GM18502 (cell line): Measurements from ENCODE around the gene CD164.

Experiments used
- ATAC-seq: cut with Tn5 transposase; IDR thresholded peaks from one replicate; pipeline ENCODE4 v1.9.1; 2021; ENCODE audit warnings: mild to moderate bottlenecking; ENCODE audit not compliant: unreplicated experiment, poor library complexity

Gene CD164

GRCh38 chr6:109381747-109382575 lies at the start of gene CD164:
Gene CD164 (minus strand): TSS chr6:109382467. CDS start chr6:109382378, 89 bp downstream.
- peak; percentile 55 for ATAC-seq

DNA sequence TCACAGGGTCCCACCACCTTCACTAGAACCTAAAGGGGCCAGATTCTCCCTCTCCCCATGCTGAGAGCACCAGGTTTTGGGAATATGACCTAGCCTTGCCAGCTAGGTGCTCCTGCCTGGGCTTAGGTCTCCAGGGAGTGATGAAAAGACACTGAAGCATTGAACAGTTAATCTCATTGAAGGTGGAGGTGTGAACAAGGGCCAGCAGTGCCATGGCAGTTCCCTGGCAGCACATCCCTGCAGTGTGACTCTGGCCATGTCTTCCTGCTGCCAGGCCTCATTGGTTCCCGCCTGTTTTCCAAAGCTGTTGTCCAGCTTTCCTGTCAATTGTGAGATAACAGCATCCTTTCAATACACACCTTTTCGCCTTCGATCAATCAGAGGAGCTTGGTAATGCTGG lies 47.2 kb upstream of the CD164 start:
- ATAC-seq, result no peak

DNA sequence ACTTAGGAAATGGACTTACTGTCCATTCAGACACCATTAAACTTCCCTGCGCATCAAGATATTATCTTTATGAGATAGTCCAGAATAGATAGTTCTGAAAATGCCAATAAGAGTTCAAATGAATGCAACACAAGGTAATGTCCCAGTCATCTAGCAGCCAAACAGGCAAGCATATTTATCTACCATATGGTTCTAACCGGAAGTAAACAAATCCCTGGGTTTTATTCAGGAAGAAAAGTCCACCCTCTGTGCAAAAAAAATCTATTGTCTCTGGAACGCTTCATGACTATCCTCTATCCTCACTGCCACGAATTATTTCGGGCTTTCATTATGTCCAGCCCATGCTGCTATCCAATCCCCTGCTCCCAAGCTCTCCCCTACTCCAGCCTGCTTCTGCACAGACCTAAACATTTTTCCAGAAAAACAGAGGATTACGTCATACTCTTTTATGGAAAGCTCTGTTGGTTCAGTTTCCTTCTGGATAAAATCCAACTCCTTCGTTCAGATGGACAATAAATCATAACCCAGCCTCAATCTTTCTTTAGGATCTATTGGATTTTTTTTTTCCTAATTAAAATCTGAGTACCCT lies 46.7 kb upstream of the CD164 start:
- no peak for ATAC-seq

DNA sequence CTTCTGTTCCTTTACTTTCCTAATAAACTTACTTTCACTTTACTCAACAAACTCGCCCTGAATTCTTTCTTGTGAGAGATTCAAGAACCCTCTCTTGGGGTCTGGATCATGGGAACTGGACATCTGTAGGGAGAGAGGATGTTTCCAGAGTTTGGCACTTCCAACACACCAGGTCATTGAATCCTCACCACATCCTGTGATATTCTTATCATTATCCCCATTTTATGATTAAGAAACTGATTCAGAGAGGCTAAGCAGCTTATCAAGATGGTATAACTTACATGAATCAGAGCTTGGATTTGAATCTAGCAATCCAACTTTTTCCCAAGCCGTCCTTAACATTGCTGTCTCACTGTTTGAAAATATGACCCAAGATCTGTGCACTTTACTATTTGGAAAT lies 42.7 kb upstream of the CD164 start:
- ATAC-seq, result no peak

DNA sequence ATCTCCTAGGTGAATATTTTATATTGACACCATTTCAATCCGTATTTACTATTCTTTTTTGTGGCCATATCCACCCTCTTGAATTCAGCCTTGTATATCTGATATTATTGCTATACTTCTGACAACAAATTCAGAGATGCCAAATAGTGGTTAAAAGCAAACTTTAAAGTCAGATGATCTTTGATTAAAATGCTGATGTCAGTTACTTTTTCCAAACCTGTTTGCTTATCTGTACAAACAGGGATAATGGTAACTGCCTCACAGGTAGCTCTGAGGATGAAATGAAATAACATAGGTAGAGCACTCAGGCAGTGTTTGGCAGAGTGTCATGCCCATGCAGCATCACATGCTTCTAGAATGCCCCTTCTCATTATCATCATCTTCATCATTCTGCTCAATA lies 38.9 kb upstream of the CD164 start:
- ATAC-seq, result no peak

- no peak for ATAC-seq
Observed at GRCh38 chr6:109420751-109421150, 38.5 kb upstream of the CD164 start.

DNA sequence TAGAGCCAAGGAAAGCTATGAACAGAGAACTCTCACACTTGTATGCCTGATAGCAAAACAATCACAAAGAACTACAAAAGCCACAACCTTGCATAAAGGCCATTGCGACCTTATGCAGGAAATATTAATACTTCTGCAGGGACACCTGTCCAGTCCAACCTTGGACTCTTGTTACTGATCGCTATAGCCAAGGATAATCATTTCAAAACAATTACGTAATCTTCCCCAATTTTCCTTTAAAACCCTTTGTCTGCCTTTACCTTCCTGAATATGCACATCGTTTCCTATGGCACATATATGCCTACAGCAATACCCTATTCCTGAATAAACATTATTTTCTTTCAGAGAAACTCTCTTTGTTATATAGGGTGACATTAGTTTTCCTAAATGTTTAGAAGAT lies 35.4 kb upstream of the CD164 start:
- ATAC-seq, result no peak

- ATAC-seq, result no peak
Observed at GRCh38 chr6:109411034-109411433, 28.8 kb upstream of the CD164 start.

DNA sequence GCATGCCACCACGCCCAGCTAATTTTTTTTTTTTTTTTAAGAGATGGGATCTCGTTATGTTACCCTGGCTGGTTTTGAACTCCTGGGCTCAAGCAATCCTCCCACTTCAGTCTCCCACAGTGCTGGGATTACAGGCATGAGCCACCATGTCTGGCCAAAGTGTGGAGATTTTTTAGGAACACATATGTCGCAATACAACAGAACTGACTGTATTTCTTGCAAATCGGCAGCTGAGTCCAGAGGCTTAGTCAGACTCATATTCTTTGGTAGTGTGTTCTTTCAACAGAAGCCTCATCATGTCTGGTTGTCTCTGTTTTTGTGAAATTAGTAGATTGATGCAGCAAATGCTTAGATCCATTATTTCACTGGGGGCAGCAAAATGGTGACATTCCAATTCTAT lies 23.9 kb upstream of the CD164 start:
- ATAC-seq, result no peak

- ATAC-seq, result no peak
Observed at GRCh38 chr6:109397020-109397419, 14.8 kb upstream of the CD164 start.

GRCh38 chr6:109396046-109396718 lies 13.9 kb upstream of the CD164 start:
- no peak for ATAC-seq

DNA sequence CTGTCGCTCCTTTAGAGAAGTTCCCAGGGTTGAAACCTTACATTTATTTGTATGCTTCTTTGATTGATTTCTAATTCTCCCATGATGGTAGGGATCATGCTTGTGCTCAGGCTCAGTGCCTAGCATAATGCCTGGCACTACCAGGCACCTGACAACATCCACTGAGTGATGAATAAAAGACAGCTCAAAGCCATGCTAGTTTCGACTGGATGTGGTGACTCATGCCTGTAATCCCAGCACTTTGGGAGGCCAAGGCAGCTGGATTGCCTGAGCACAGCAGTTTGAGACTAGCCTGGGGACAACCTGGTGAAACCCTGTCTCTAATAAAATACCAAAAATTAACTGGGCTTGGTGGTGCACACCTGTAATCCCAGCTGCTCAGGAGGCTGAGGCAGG lies 11.6 kb upstream of the CD164 start:
- ATAC-seq, result no peak

GRCh38 chr6:109393157-109393885 lies 11.1 kb upstream of the CD164 start:
- no peak for ATAC-seq

DNA sequence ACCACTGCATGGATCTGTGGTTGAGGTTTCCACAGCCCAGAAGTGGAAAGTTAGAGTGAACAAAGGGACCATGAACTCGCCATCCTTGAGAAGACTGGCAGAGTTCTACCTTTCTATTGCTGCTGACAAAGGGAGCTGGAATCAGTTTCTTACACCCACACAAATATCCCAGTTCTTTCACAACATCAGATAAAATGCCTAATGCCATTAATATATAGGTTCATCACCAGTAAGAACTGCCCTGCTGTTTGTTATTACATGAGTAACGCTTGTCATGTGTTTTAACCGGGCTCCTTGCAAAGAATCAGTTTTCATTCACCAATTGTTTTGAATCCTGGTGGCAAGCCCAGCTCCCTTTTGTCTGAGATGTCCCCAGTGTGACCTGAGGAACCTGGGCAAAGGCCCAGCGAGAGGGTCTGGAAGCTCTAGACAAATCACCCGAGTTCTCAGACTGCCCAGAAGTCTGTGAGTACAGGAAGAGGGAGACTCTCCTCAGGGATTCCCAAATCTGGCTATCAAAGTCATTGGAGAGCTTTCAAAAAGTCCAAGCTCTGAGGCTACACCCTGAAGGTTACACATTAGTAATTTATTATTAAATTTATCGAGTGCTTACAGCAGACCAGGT lies 7.5 kb upstream of the CD164 start:
- ATAC-seq, result no peak

DNA sequence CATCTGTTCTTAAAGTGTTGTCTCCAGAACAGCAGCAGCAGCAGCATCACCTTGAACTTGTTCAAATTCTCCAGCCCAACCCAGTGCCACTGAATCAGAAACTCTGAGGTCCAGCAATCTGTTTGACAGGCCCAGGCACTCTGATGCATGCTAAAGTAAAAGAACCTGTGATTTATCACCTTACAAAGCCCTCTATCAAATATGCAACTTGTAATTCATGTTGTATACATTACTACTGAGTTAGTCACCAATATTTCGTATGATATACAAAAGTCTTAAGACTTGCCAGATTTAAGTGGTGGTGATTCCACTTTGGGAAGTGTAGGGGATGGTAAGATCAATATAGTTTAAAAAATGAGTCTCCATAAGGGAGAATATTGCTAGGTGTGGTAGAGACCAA lies 6.0 kb upstream of the CD164 start:
- no peak for ATAC-seq

GRCh38 chr6:109383438-109383940 lies 1.2 kb upstream of the CD164 start:
- ATAC-seq, result no peak

- ATAC-seq, result peak; percentile 75
Observed at GRCh38 chr6:109382576-109383437, 540 bp upstream of the CD164 start.

- peak; percentile 2 for ATAC-seq
Observed at GRCh38 chr6:109381061-109381746, 1.1 kb downstream of the CD164 start.

DNA sequence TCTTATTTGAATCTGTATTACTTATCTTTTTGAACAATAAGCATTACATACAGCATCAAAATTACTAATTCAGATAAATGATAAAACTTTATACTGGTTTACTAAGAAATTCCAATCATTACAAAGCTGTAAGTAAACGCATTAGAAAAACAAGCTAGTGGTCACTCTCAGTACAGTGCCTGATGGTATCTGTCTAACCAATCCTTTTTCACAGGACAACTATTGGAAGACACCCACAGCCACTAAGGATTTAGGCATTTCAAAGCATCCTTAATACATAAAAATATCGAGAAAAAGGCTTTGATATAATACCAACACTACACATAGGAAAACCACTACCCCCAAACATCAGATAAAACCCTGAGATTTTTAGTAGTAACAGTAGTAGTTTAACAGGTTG lies 2.6 kb downstream of the CD164 start:
- ATAC-seq, result no peak
